ENCODE data around the gene MOB1B. TPM values are rescaled to one million over a fixed set of nuclear protein-coding genes. Genes with fewer than 3 reads are reported as not detected.

The MOB1B gene
- total and polyA plus RNA-seq, 2 experiments from 2014 or later = 7.9 to 30.2 TPM

- Histone ChIP-seq H3K79me2 (replicated peaks; ENCODE audit: insufficient read depth) (peaks cover 58% of the 10 kb centered on the region), H3F3A (replicated peaks; ENCODE audit: low read depth) (no peaks in the 10 kb centered on the region), H3K4me1 (ENCODE audit: insufficient read depth) (peaks cover 9% of the 10 kb centered on the region), H3K9me2 (ENCODE audit: insufficient read depth) (no peaks in the 10 kb centered on the region), H2AFZ (no peak overlapping the region), H3K4me2 (peak overlapping the region; percentile 31), H3K27ac (ENCODE audit: low read depth) (peak overlapping the region; percentile 69), H3K27me3 (ENCODE audit: insufficient read depth) (no peaks in the 10 kb centered on the region), H3K36me3 (ENCODE audit: insufficient read depth) (peaks cover 3% of the 10 kb centered on the region; the same call in 1 of the 2 replicates), H3K4me3 (peak overlapping the region; percentile 21; the same call in 1 of the 2 replicates), H4K20me1 (replicated peaks; ENCODE audit: insufficient read depth) (no peaks in the 10 kb centered on the region; the same call in 1 of the 2 replicates)
- Mint-ChIP-seq H3K9me3 (no peaks in the 10 kb centered on the region), H3K4me1 (peaks cover 18% of the 10 kb centered on the region), H3K36me3 (ENCODE audit: low read depth) (peaks cover 9% of the 10 kb centered on the region; the same call in 2 of the 3 replicates), H3K27me3 (ENCODE audit: insufficient read depth, low read depth, poor library complexity) (no peaks in the 10 kb centered on the region), H3K4me3 (no peak overlapping the region), H3K27ac (0 out of 2 replicates have a peak overlapping the region, but pooled peaks have one; percentile 32)
- ATAC-seq = peak; percentile 59
- TF ChIP-seq ZNF331 (CRISPR knock-in tag; IDR thresholded peaks at IDR 0.05; ENCODE audit: low read depth) = no peak
- no peak for TF ChIP-seq ETS1 (IDR thresholded peaks at IDR 0.05)
- TF ChIP-seq, protein P1, sequence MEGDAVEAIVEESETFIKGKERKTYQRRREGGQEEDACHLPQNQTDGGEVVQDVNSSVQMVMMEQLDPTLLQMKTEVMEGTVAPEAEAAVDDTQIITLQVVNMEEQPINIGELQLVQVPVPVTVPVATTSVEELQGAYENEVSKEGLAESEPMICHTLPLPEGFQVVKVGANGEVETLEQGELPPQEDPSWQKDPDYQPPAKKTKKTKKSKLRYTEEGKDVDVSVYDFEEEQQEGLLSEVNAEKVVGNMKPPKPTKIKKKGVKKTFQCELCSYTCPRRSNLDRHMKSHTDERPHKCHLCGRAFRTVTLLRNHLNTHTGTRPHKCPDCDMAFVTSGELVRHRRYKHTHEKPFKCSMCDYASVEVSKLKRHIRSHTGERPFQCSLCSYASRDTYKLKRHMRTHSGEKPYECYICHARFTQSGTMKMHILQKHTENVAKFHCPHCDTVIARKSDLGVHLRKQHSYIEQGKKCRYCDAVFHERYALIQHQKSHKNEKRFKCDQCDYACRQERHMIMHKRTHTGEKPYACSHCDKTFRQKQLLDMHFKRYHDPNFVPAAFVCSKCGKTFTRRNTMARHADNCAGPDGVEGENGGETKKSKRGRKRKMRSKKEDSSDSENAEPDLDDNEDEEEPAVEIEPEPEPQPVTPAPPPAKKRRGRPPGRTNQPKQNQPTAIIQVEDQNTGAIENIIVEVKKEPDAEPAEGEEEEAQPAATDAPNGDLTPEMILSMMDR (conservative IDR thresholded peaks at IDR 0.05; ENCODE audit: low read depth in 2 of 2) = no peak
- TF ChIP-seq ZNF462 (CRISPR knock-in tag; IDR thresholded peaks at IDR 0.05) = no peak
- TF ChIP-seq JUNB (IDR thresholded peaks at IDR 0.05; ENCODE audit: unreplicated experiment) = no peak
- 0 out of 2 replicates have a peak, but pooled peaks have one; percentile 11 for TF ChIP-seq NANOG (IDR thresholded peaks at IDR 0.05; ENCODE audit: borderline replicate concordance)
- no peak for TF ChIP-seq CREB1 (CRISPR knock-in tag; IDR thresholded peaks at IDR 0.05; ENCODE audit: low read depth)
- DNase-seq (ENCODE audit: low spot score) = no peak
Measured at GRCh38 chr4:70956549-70957210, 54.5 kb downstream of the MOB1B start.

Data from GM23338 (cell line).